T-helper 2 cell treated with Interferon-gamma antibody and Interleukin-4, amounts not matched to agents 5 μg/mL and 100 μg/mL, for 36 hours (primary cell): ENCODE measurements around the gene CES4A.
"Not testable (repeated sequence)": the region's sequence is repeated elsewhere in the genome, so short reads cannot be mapped to it uniquely, and the experiment has no call there.

ENCODE experiments used
- DNase-seq: peaks from one replicate; pipeline ENCODE4 v3.0.0; 2021; ENCODE audit warnings: low spot score
- H3K27ac Mint-ChIP-seq: one replicate; pipeline ENCODE4 v1.8.0; 2021; ENCODE audit warnings: mild to moderate bottlenecking, mixed read lengths
- H3K27me3 Mint-ChIP-seq: one replicate; pipeline ENCODE4 v1.8.0; 2021; ENCODE audit warnings: low read depth, mixed read lengths
- H3K36me3 Mint-ChIP-seq: one replicate; pipeline ENCODE4 v1.8.0; 2021; ENCODE audit warnings: low read depth, mixed read lengths
- H3K4me1 Mint-ChIP-seq: one replicate; pipeline ENCODE4 v1.8.0; 2021; ENCODE audit warnings: low read depth, mixed read lengths
- H3K4me3 Mint-ChIP-seq: one replicate; pipeline ENCODE4 v1.8.0; 2022; ENCODE audit warnings: mild to moderate bottlenecking, moderate library complexity, mixed read lengths
- H3K9me3 Mint-ChIP-seq: one replicate; pipeline ENCODE4 v1.8.0; 2021; ENCODE audit warnings: mixed read lengths

The CES4A gene

DNA sequence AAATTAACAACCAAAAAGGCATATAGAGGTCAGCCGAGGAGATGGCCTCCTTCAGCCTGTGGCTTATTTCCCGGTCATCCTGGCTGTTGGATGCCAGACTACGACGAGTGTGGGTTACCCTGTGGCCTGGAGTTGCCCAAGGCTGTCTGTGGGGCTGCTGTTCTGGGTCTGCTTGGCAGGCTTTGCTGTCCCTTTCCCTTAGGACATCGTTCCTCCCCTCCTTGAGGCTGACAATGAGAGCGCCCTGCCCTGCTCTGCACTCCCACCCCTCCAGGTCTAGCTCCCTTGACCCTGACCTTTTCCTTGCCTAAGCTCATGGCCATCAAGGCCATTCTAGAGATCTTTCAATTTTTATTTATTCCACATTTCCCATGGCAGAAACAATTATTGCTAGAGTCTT lies 38.7 kb downstream of the CES4A start:
- Mint-ChIP-seq H3K9me3 (no peaks in the 10 kb centered on the region), H3K36me3 (peaks cover 22% of the 10 kb centered on the region), H3K4me1 (peaks cover 46% of the 10 kb centered on the region), H3K4me3 (peak overlapping the region; percentile 14), H3K27ac (peak overlapping the region; percentile 18), H3K27me3 (no peaks in the 10 kb centered on the region)
- no peak for DNase-seq

DNA sequence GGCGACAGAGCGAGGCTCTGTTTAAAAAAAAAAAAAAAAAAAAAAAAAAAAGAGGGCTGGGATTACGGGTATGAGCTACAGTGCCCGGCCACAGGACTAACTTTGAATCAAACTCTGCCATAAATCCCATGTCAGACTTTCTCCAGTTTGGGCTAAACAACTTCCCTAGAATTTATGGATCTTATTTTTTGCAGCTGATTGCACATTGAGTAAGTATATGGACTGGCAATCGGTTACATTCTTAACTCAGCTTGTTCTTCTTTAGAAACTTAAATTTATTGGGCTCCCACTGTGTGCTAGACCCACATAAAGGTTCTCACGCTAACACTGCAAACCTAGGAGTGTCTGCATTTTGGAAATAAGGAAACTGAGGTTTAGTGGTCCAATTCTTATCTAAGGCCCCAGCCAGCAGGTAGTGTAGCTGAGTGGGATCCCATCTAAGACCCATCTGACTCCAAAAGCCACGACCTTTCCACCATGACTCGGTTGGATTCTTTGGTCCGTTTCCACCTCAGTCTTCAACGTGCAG lies 39.8 kb downstream of the CES4A start:
- Mint-ChIP-seq H3K4me1 (peaks cover 46% of the 10 kb centered on the region), H3K9me3 (no peaks in the 10 kb centered on the region), H3K4me3 (peak overlapping the region; percentile 83), H3K27ac (peak overlapping the region; percentile 89), H3K36me3 (peaks cover 34% of the 10 kb centered on the region), H3K27me3 (no peaks in the 10 kb centered on the region)
- DNase-seq: no peak

DNA sequence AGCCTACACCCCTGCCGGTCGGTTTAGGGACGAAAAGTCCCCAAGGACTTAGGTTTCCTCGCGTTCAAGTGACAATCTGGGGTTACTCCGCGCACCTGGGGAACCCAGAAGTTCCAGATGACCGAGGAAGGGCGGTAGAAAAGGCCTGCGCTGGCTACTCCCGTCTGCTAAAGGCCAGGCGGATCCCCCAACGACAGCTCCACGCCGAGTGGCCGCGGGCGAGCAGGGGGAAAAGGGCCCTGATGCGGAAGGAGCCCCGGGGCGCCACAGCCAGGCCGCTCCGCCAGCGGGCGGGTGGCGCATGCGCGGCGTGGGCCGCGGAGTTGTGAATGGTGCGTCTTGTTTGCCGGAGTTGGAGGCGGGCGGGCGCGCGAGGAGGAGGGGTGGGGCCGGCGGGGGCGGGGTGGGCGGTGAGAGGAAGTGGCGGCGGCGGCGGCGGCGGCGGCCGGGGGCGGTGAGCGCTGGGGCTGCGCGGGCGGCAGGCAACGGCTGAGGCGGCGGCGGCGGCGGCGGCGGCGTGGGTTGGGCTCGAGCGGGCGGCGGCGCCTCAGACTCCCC lies 40.4 kb downstream of the CES4A start, which contains the start of gene CBFB:
TSS of gene CBFB (plus strand) at position 454 of the 558 bp plus-strand sequence. CDS start 259 bp downstream, outside the sequence.
- DNase-seq: peak; percentile 94
- peak within 1 kb of the TSS; percentile 89 for H3K27ac Mint-ChIP-seq
- no peaks in the 10 kb centered on the region for H3K27me3 Mint-ChIP-seq
- peaks cover 46% of the 10 kb centered on the region for H3K4me1 Mint-ChIP-seq
- peak within 1 kb of the TSS; percentile 93 for H3K4me3 Mint-ChIP-seq
- no peaks in the 10 kb centered on the region for H3K9me3 Mint-ChIP-seq
- H3K36me3 Mint-ChIP-seq: peaks cover 39% of the 10 kb centered on the region

DNA sequence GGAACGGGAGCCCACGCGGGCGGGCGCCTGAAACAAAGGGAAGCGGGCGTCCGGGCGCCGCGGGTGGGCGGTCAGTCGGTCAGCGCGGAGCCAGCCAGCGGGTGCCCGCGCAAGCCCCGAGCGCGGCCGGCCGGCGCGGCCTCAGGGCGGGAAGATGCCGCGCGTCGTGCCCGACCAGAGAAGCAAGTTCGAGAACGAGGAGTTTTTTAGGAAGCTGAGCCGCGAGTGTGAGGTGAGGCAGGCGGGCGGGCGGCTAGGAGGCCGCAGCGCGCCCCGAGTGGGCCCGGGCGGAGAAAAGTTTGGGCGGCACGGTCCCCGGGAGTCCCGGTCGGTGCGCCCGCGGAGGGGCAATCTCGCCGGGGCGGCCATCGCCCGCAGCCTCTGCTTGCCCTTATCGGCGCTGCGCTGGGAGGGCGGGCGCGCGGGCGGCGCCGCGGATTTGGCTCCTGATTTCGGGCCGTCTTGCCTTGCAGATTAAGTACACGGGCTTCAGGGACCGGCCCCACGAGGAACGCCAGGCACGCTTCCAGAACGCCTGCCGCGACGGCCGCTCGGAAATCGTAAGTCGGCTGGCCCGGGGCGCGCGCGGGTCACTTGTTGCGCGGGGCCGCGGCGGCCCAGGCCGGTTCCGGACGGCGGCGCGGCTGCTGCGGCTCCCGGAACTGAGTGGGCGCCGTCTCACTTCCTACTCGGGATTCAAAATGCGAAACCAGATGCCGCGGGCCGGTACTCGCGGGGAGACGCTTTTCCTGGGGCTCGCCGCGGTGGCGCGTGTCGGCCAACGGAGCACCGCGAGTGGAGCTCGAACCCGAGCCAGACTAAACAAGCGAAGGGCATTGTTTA lies 41.1 kb downstream of the CES4A start:
- Mint-ChIP-seq H3K27ac (peak overlapping the region; percentile 81), H3K36me3 (peaks cover 44% of the 10 kb centered on the region), H3K27me3 (no peaks in the 10 kb centered on the region), H3K4me3 (peak overlapping the region; percentile 93), H3K4me1 (peaks cover 46% of the 10 kb centered on the region), H3K9me3 (no peaks in the 10 kb centered on the region)
- DNase-seq: peak; percentile 77

DNA sequence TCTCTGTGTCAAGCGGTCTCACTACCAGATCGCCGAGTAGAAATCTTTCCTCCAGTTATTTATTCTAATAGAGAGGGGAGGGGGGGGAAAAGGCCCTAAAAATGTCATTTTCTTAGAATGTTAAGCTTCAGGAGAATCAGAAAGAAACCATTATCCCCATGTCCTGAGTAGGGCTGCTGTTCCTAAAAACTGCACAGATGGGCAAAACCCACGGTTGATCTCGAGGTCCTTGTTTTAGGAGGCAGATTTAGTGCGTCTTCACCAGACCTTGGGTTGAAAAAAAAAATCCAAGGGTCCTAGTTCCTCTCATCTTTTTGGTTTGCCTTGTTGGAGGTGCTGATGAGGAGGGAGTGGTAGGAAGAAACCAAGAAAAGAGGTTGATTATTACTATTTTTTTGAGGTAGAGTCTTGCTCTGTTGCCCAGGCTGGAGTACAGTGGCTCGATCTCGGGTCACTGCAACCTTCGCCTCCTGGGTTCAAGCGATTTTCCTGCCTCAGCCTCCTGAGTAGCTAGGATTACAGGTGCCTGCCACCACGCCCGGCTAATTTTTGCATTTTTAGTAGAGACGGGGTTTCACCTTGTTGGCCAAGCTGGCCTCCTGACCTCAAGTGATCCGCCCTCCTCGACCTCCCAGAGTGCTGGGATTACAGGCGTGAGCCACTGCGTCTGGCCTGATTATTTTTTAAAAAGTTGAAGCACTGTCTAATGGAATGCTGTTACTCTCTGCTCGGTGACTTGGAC lies 42.0 kb downstream of the CES4A start:
- Mint-ChIP-seq H3K27ac (peak overlapping the region; percentile 81), H3K4me1 (peaks cover 43% of the 10 kb centered on the region), H3K27me3 (no peaks in the 10 kb centered on the region), H3K4me3 (peak overlapping the region; percentile 93), H3K9me3 (no peaks in the 10 kb centered on the region), H3K36me3 (peaks cover 52% of the 10 kb centered on the region)
- DNase-seq: no peak

DNA sequence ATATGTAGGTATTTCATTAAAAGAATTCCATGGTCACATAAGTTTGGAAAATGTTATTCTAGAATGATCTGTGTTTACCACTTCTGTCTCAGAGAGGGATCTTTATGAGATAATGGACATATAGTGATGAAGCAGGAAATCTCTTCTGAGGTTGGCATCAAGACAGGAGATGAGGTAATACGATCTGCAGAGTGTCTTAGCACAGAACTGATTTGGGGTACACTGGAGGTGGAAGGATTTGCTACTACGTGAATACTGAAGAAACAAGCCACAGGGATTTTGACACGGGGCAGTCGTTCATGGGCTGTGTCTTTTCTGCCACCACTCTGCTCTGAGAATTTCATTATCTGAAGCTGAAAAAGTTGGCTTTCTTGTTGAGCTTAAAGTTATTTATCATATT lies 46.1 kb downstream of the CES4A start:
- Mint-ChIP-seq H3K9me3 (no peaks in the 10 kb centered on the region), H3K36me3 (peaks cover 76% of the 10 kb centered on the region), H3K4me1 (peaks cover 54% of the 10 kb centered on the region), H3K27me3 (no peaks in the 10 kb centered on the region), H3K27ac (no peak overlapping the region), H3K4me3 (peak overlapping the region; percentile 41)
- DNase-seq: no peak

DNA sequence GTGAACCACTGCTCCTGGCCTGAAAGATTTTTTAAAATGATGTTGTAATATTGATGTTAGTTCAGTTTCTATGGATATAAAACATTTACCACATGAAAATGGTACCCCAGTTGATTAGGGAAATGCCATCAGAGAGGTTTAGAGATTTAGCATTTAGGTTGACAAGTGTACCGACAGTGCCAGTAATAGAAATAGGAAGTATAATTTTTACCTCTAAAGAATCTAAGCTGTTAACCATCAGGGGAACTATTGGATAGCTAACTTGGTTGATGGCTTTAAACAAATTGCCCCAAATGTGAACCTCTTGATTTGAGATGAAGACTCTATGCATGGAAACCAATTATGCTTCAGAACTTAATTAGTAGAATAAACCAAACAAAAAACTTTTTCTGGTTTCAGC lies 47.0 kb downstream of the CES4A start:
- H3K9me3 Mint-ChIP-seq: no peaks in the 10 kb centered on the region
- no peak overlapping the region for H3K27ac Mint-ChIP-seq
- peaks cover 78% of the 10 kb centered on the region for H3K36me3 Mint-ChIP-seq
- H3K4me1 Mint-ChIP-seq: peaks cover 56% of the 10 kb centered on the region
- peak overlapping the region; percentile 19 for H3K4me3 Mint-ChIP-seq
- no peak for DNase-seq
- H3K27me3 Mint-ChIP-seq: no peaks in the 10 kb centered on the region

DNA sequence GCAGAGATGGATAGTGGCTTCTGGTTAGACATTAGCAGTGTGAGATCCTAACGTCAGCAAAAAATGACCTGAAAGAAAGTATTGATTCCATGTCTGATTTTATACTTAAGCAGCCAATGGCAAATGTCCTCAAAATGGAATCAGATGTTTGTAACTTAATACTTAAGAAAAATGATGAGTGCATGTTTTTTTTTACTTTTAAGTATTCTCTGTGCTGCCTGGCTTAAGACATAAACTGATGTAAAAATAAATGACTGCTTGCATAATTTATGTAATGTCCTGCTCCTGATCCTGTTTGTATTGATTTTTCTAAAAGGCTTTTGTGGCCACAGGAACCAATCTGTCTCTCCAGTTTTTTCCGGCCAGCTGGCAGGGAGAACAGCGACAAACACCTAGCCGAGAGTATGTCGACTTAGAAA lies 47.9 kb downstream of the CES4A start:
- H3K27ac Mint-ChIP-seq: no peak overlapping the region
- no peaks in the 10 kb centered on the region for H3K9me3 Mint-ChIP-seq
- no peak overlapping the region for H3K4me3 Mint-ChIP-seq
- H3K4me1 Mint-ChIP-seq: peaks cover 60% of the 10 kb centered on the region
- no peaks in the 10 kb centered on the region for H3K27me3 Mint-ChIP-seq
- H3K36me3 Mint-ChIP-seq: peaks cover 79% of the 10 kb centered on the region
- DNase-seq: no peak

DNA sequence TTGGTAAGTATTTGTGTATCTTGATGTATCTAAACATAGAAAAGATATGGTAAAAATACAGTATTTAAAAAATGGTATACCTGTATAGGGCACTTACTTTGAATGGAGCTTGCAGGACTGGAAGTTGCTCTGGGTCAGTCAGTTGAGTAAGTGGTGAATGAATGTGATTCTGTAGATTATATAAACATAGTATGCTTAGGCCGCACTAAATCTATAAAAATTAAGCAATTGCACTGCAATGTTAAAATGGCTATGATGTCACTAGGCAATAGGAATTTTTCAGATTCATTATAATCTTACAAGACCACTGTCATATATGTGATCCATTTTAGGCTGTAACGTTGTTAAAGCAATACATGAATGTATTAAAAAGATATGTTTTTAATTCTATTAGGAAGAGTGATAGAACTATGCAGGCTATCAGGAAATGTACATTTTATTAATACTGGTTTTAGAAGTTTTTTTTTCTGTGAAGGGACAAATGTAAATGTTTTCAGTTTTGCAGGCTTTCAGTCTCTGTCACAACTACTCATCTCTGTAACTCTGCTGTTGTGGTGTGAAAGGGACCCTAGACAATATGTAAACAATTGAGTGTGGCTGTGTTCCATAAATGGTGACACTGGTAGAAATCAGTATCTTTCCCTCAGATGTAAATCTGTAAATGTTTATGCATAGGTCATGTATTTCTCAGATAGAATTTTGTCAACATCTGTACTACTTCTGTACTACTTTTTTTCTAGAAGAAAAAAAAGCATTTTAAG lies 51.1 kb downstream of the CES4A start:
- no peak overlapping the region for H3K27ac Mint-ChIP-seq
- H3K9me3 Mint-ChIP-seq: no peaks in the 10 kb centered on the region
- H3K4me1 Mint-ChIP-seq: peaks cover 47% of the 10 kb centered on the region
- H3K36me3 Mint-ChIP-seq: peaks cover 61% of the 10 kb centered on the region
- DNase-seq: no peak
- H3K27me3 Mint-ChIP-seq: no peaks in the 10 kb centered on the region
- H3K4me3 Mint-ChIP-seq: no peak overlapping the region

DNA sequence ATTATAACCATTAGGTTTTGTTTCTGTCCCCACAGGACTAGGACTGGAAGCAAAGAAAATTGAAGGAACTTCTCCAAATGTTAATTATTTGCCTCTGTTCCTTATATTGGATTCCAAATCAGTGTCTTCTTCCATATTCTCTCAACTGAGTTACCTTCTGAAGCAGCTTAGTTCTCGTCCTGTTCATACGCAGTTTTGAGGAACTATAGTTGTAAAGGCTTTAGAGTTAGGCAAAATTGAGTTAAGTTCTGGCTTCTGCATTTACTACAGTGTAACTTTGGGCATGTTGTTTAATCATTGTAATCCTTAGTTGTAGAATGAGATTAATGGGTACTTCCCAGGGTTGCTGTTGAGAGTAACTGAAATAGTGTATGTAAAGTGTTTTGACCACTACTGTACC lies 51.8 kb downstream of the CES4A start:
- Mint-ChIP-seq H3K36me3 (peaks cover 55% of the 10 kb centered on the region), H3K9me3 (no peaks in the 10 kb centered on the region), H3K27me3 (no peaks in the 10 kb centered on the region), H3K27ac (no peak overlapping the region), H3K4me1 (peaks cover 43% of the 10 kb centered on the region), H3K4me3 (no peak overlapping the region)
- no peak for DNase-seq

DNA sequence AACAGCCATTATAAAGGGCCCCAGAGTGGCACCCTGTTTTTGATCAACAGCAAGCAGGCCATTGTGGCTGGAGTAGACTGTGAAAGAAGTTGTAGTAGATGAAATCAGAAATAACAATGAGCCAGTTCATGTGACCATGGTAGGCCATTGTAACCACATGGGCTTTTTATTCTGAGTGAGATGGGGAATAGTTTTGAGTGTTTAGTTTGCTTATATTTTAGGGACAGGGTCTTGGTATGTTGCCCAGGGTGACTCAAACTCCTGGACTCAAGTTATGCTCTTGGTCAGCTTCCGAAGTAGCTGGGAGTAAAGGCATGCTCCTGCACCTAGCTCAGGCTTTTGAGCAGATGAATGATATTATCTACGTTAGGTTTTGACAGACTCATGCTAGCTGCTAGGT lies 52.5 kb downstream of the CES4A start:
- Mint-ChIP-seq H3K9me3 (no peaks in the 10 kb centered on the region), H3K36me3 (peaks cover 53% of the 10 kb centered on the region), H3K27ac (peak overlapping the region; percentile 26), H3K27me3 (no peaks in the 10 kb centered on the region), H3K4me1 (peaks cover 41% of the 10 kb centered on the region), H3K4me3 (no peak overlapping the region)
- no peak for DNase-seq

DNA sequence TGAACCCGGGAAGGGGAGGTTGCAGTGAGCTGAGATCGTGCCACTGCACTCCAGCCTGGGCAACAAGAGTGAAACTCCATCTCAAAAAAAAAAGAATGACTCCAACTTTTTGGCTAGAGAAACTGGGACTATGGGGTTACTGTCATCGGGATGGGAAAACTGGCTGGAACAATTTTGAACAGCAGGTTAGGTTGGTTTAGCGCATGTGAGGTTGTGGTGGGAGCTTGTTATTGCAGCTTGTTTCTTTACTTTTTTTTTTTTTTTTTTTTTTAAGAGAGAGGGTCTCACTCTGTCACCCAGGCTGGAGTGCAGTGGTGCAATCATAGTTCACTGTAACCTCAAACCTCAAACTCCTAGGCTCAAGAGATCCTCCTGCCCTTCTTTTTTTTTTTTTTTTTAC lies 53.1 kb downstream of the CES4A start:
- not testable (repeated sequence) for H3K4me3 Mint-ChIP-seq, H3K27me3 Mint-ChIP-seq, H3K9me3 Mint-ChIP-seq, DNase-seq
- Mint-ChIP-seq H3K27ac (peak overlapping the region; percentile 26), H3K4me1 (peaks cover 41% of the 10 kb centered on the region), H3K36me3 (peaks cover 53% of the 10 kb centered on the region)

DNA sequence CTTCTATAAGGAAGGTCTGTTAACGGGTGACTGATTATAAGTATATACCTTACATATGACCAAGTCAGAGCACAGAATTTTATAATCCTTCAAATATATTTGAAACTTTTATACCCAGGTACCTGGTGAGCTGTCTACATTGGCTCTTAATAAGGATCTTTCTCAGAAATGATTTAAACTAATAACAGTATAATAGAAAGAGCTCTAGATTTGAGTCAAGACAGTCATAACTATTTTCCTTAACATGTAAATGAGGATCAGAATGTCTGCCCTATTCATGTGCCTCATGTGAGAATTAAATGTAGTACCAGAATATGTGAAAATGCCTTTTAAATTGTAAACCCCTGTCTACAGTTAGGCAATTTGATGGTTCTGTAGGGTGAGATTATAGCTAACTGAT lies 55.0 kb downstream of the CES4A start:
- no peaks in the 10 kb centered on the region for H3K27me3 Mint-ChIP-seq
- no peak overlapping the region for H3K4me3 Mint-ChIP-seq
- peak overlapping the region; percentile 18 for H3K27ac Mint-ChIP-seq
- H3K9me3 Mint-ChIP-seq: no peaks in the 10 kb centered on the region
- no peak for DNase-seq
- H3K4me1 Mint-ChIP-seq: peaks cover 43% of the 10 kb centered on the region
- H3K36me3 Mint-ChIP-seq: peaks cover 51% of the 10 kb centered on the region
